Measurements from ENCODE around the gene UCK2. TPM values are rescaled to one million over a fixed set of nuclear protein-coding genes. Genes with fewer than 3 reads are reported as not detected.

The UCK2 gene
- total RNA-seq, 1 donor, result 97.6 TPM

GRCh38 chr1:165899461-165899941 is 72.1 kb downstream of the UCK2 start:
- TF ChIP-seq CTCF (IDR thresholded peaks at IDR 0.05; ENCODE audit: insufficient read depth, low read depth, low read length), result no peak
- no peak overlapping the region for H3K4me3 ChIP-seq (ENCODE audit: low read depth, low read length)
- no peak for DNase-seq (ENCODE audit: low read depth)

GRCh38 chr1:165900576-165901380 is 73.4 kb downstream of the UCK2 start:
- H3K4me3 ChIP-seq (ENCODE audit: low read depth, low read length), result no peak overlapping the region
- DNase-seq (ENCODE audit: low read depth), result peak; percentile 64
- no peak for TF ChIP-seq CTCF (IDR thresholded peaks at IDR 0.05; ENCODE audit: insufficient read depth, low read depth, low read length)

- TF ChIP-seq CTCF (IDR thresholded peaks at IDR 0.05; ENCODE audit: insufficient read depth, low read depth, low read length), result no peak
- H3K4me3 ChIP-seq (ENCODE audit: low read depth, low read length), result no peak overlapping the region
- no peak for DNase-seq (ENCODE audit: low read depth)
Measured at GRCh38 chr1:165902565-165902964, 75.2 kb downstream of the UCK2 start.

GRCh38 chr1:165903672-165904071 is 76.3 kb downstream of the UCK2 start:
- H3K4me3 ChIP-seq (ENCODE audit: low read depth, low read length), result no peak overlapping the region
- peak; percentile 45 for DNase-seq (ENCODE audit: low read depth)
- TF ChIP-seq CTCF (IDR thresholded peaks at IDR 0.05; ENCODE audit: insufficient read depth, low read depth, low read length), result no peak

GRCh38 chr1:165904948-165905347 is 77.5 kb downstream of the UCK2 start:
- no peak overlapping the region for H3K4me3 ChIP-seq (ENCODE audit: low read depth, low read length)
- DNase-seq (ENCODE audit: low read depth), result no peak
- no peak for TF ChIP-seq CTCF (IDR thresholded peaks at IDR 0.05; ENCODE audit: insufficient read depth, low read depth, low read length)

- DNase-seq (ENCODE audit: low read depth), result no peak
- no peak for TF ChIP-seq CTCF (IDR thresholded peaks at IDR 0.05; ENCODE audit: insufficient read depth, low read depth, low read length)
Measured at GRCh38 chr1:165905853-165906252, 78.4 kb downstream of the UCK2 start.

More at GRCh38 chr1:165905853-165906252, 78.4 kb downstream of the UCK2 start:
- no peak overlapping the region for H3K4me3 ChIP-seq (ENCODE audit: low read depth, low read length)

Data from fibroblast of villous mesenchyme (primary cell).